Activated B cell treated with CpG ODN at 0.5 μM for 24 hours (primary cell): ENCODE results near the gene HMGN1. TPM values are rescaled to one million over a fixed set of nuclear protein-coding genes. Genes with fewer than 3 reads are reported as not detected.
A peak's percentile ranks its signal among the peaks of the same experiment; 100 is the strongest.

Experiments
- ATAC-seq: fragments of 200-7000 bp; cut with Tn5 transposase; one replicate; pipeline ENCODE4 v1.10.0; 2021; ENCODE audit warnings: low read depth, mild to moderate bottlenecking, moderate library complexity
- CTCF ChIA-PET: fragments of 350-600 bp; sonication (Branson Sonifier 250); formaldehyde crosslinking; loops from one replicate; lab custom pipeline; 2021; ENCODE audit warnings: antibody characterized with exemption; lab: Charles Lee
- POLR2A ChIA-PET: fragments of 350-600 bp; sonication (Branson Sonifier 250); formaldehyde crosslinking; loops from one replicate; lab custom pipeline; 2021; ENCODE audit warnings: antibody characterized with exemption; lab: Charles Lee
- DNase-seq: peaks from one replicate; pipeline ENCODE4 v3.0.0; 2022
- H3K27ac Mint-ChIP-seq: one replicate; pipeline ENCODE4 v1.8.0; 2020; ENCODE audit warnings: mixed read lengths
- H3K27me3 Mint-ChIP-seq: one replicate; pipeline ENCODE4 v1.8.0; 2021; ENCODE audit warnings: mixed read lengths
- H3K36me3 Mint-ChIP-seq: one replicate; pipeline ENCODE4 v1.8.0; 2021; ENCODE audit warnings: low read depth, mixed read lengths
- H3K4me1 Mint-ChIP-seq: one replicate; pipeline ENCODE4 v1.8.0; 2021; ENCODE audit warnings: mixed read lengths
- H3K4me3 Mint-ChIP-seq: one replicate; pipeline ENCODE4 v1.8.0; 2020; ENCODE audit warnings: mild to moderate bottlenecking, mixed read lengths
- H3K9me3 Mint-ChIP-seq: one replicate; pipeline ENCODE4 v1.8.0; 2020; ENCODE audit warnings: mixed read lengths
- intact Hi-C: fragments of 100-400 bp; cut with micrococcal nuclease; formaldehyde crosslinking; loops from one replicate; pipeline ENCODE4 v1.15.1; 2024
- total RNA-seq: library from RNA; stranded (reverse); gene quantifications from 2 replicates; pipeline ENCODE4 v1.2.3, GENCODE V29; 2022
- TF ChIP-seq, protein P1 (sequence below): fragments of 200-600 bp; IDR thresholded peaks from one replicate; pipeline ENCODE4 v1.8.0; 2022; ENCODE audit warnings: antibody characterized with exemption, mild to moderate bottlenecking

Gene HMGN1
- 344 and 443 TPM in 2 replicates for total RNA-seq

GRCh38 chr21:39348355-39349210 lies at the start of gene HMGN1:
Gene HMGN1 (minus strand): TSS chr21:39349088. CDS start chr21:39348917, 171 bp downstream.
- ChIA-PET POLR2A (interaction anchor here (0.6 to 3.9 kb wide), 12 partner anchors 19 to 1819 kb away, joined by 3 to 84 read pairs (median 4); partner anchors contain the start of genes BRWD1 and PSMG1), CTCF (interaction anchor here (0.6 kb wide), 1 partner anchor 33 kb away, joined by 3 read pairs; no protein-coding TSS in a partner anchor)
- intact Hi-C loops = loop anchor here (1.0 kb wide), 4 partner anchors 36 to 165 kb away; partner anchors contain the start of genes LCA5L and PSMG1
- Mint-ChIP-seq H3K4me3 (peak within 1 kb of the TSS; percentile 97), H3K9me3 (no peaks in the 10 kb centered on the region), H3K27me3 (no peaks in the 10 kb centered on the region), H3K4me1 (peaks cover 41% of the 10 kb centered on the region), H3K36me3 (peaks cover 42% of the 10 kb centered on the region), H3K27ac (peak within 1 kb of the TSS; percentile 97)
- TF ChIP-seq, protein P1, sequence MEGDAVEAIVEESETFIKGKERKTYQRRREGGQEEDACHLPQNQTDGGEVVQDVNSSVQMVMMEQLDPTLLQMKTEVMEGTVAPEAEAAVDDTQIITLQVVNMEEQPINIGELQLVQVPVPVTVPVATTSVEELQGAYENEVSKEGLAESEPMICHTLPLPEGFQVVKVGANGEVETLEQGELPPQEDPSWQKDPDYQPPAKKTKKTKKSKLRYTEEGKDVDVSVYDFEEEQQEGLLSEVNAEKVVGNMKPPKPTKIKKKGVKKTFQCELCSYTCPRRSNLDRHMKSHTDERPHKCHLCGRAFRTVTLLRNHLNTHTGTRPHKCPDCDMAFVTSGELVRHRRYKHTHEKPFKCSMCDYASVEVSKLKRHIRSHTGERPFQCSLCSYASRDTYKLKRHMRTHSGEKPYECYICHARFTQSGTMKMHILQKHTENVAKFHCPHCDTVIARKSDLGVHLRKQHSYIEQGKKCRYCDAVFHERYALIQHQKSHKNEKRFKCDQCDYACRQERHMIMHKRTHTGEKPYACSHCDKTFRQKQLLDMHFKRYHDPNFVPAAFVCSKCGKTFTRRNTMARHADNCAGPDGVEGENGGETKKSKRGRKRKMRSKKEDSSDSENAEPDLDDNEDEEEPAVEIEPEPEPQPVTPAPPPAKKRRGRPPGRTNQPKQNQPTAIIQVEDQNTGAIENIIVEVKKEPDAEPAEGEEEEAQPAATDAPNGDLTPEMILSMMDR = no peak
- peak; percentile 83 for DNase-seq
- ATAC-seq = peak; percentile 25

DNA sequence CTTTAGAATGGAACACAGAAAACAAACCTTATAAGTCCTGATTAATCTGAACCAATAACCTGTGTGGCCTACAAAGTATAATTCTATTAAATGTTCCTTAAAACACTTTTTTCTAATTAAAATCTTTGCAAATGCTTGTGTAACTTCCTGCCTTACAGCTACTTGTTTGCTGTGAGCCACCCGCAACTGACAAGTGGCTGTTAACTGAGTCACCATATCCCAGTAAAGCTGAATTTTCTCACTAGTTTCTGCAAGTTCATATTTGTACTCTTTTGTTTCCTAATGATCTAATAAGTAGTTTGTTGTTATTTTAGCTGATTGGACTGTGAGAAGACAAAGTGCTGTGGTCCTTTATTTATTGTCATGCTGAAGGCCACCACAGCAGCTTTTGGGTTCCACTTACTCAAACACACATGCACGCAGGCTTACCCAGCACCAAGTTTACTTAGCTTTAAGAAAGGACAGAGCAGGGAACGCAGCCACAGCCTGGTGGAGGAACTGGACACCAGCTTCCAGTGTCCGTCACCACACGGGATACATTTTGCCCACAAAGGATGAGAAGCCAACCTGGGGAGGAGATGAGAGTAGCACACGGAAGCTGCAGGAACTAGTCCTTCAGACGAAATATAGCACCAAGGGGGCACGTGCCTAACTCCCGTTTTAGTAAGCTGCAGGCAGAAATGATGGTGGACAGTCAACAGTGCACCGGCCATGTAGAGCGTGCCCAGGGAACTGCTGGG lies 48.9 kb upstream of the HMGN1 start:
- Mint-ChIP-seq H3K4me1 (no peaks in the 10 kb centered on the region), H3K36me3 (peaks cover 45% of the 10 kb centered on the region), H3K27ac (no peak overlapping the region), H3K4me3 (no peak overlapping the region), H3K27me3 (no peaks in the 10 kb centered on the region), H3K9me3 (no peaks in the 10 kb centered on the region)
- intact Hi-C loops = no loop called here
- DNase-seq (no peak), ATAC-seq (no peak)
- TF ChIP-seq, protein P1 = no peak
- ChIA-PET CTCF (no interaction called here), POLR2A (no interaction called here)

DNA sequence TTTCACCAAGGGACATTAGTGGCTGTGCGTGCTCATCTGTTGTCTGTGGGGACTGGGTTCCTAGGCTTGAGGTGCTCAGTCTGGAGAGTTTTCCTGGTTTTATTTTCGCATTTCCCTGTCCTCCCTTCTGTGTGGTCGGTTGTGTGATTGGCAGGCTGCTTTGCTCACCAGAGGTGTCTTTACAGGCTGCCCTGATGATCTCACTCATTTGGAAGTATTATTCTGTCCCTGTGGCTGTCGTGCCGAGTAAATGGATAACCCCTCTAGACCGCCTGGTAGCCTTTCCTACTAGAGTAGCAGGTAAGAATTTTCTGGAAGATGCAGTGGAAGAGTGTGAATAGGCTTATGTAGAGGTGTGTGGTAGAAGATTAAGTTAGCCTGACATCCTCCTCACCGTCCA lies 44.1 kb upstream of the HMGN1 start:
- ATAC-seq (no peak), DNase-seq (no peak)
- CTCF ChIA-PET = no interaction called here
- no peak overlapping the region for H3K4me3 Mint-ChIP-seq
- H3K27me3 Mint-ChIP-seq = no peaks in the 10 kb centered on the region
- TF ChIP-seq, protein P1 = no peak
- POLR2A ChIA-PET = no interaction called here
- H3K36me3 Mint-ChIP-seq = peaks cover 60% of the 10 kb centered on the region
- H3K9me3 Mint-ChIP-seq = no peaks in the 10 kb centered on the region
- intact Hi-C loops = no loop called here
- no peak overlapping the region for H3K27ac Mint-ChIP-seq
- peaks cover 12% of the 10 kb centered on the region for H3K4me1 Mint-ChIP-seq

- H3K27me3 Mint-ChIP-seq = no peaks in the 10 kb centered on the region
- H3K36me3 Mint-ChIP-seq = peaks cover 39% of the 10 kb centered on the region
- H3K9me3 Mint-ChIP-seq = no peaks in the 10 kb centered on the region
- peaks cover 25% of the 10 kb centered on the region for H3K4me1 Mint-ChIP-seq
- no peak overlapping the region for H3K27ac Mint-ChIP-seq
- ATAC-seq = no peak
- TF ChIP-seq, protein P1 = no peak
- no peak for DNase-seq
- ChIA-PET POLR2A (no interaction called here), CTCF (no interaction called here)
- intact Hi-C loops = no loop called here
- H3K4me3 Mint-ChIP-seq = no peak overlapping the region
Measured at GRCh38 chr21:39390212-39390765, 41.4 kb upstream of the HMGN1 start.
